ENCODE measurements around the gene CHPT1.

The CHPT1 gene

GRCh38 chr12:101750152-101750551 is 52.7 kb downstream of the CHPT1 start:
- H3K4me3 ChIP-seq (ENCODE audit: low read depth, low read length): no peak overlapping the region
- TF ChIP-seq CTCF (conservative IDR thresholded peaks at IDR 0.05; ENCODE audit: low read depth, low read length): no peak
- DNase-seq (ENCODE audit: low read depth): no peak

GRCh38 chr12:101759396-101760047 is 62.1 kb downstream of the CHPT1 start:
- peak; percentile 78 for TF ChIP-seq CTCF (conservative IDR thresholded peaks at IDR 0.05; ENCODE audit: low read depth, low read length)
- peak; percentile 66 for DNase-seq (ENCODE audit: low read depth)
- no peak overlapping the region for H3K4me3 ChIP-seq (ENCODE audit: low read depth, low read length)

- DNase-seq (ENCODE audit: low read depth): peak; percentile 79
- no peak for TF ChIP-seq CTCF (conservative IDR thresholded peaks at IDR 0.05; ENCODE audit: low read depth, low read length)
- no peak overlapping the region for H3K4me3 ChIP-seq (ENCODE audit: low read depth, low read length)
Measured at GRCh38 chr12:101761350-101761749, 63.9 kb downstream of the CHPT1 start.

GRCh38 chr12:101761781-101762180 is 64.3 kb downstream of the CHPT1 start:
- no peak for DNase-seq (ENCODE audit: low read depth)
- no peak for TF ChIP-seq CTCF (conservative IDR thresholded peaks at IDR 0.05; ENCODE audit: low read depth, low read length)

GRCh38 chr12:101763246-101763931 is 65.9 kb downstream of the CHPT1 start:
- no peak for TF ChIP-seq CTCF (conservative IDR thresholded peaks at IDR 0.05; ENCODE audit: low read depth, low read length)
- no peak overlapping the region for H3K4me3 ChIP-seq (ENCODE audit: low read depth, low read length)
- no peak for DNase-seq (ENCODE audit: low read depth)

More at GRCh38 chr12:101761781-101762180, 64.3 kb downstream of the CHPT1 start:
- H3K4me3 ChIP-seq (ENCODE audit: low read depth, low read length): no peak overlapping the region

- DNase-seq (ENCODE audit: low read depth): peak; percentile 47
- TF ChIP-seq CTCF (conservative IDR thresholded peaks at IDR 0.05; ENCODE audit: low read depth, low read length): no peak
- no peak overlapping the region for H3K4me3 ChIP-seq (ENCODE audit: low read depth, low read length)
Measured at GRCh38 chr12:101764051-101764792, 66.8 kb downstream of the CHPT1 start.
